ENCODE measurements around the gene ASAP2. TPM values are rescaled to one million over a fixed set of nuclear protein-coding genes. Genes with fewer than 3 reads are reported as not detected.

Gene ASAP2
- total RNA-seq, 1 experiment from 2014 or later: 14.3 TPM

- TF ChIP-seq ZNF532 (CRISPR knock-in tag; IDR thresholded peaks at IDR 0.05; ENCODE audit: borderline replicate concordance) (no peak), NR1H2 (CRISPR knock-in tag; IDR thresholded peaks at IDR 0.05) (no peak), RELA (CRISPR knock-in tag; IDR thresholded peaks at IDR 0.05; ENCODE audit: borderline replicate concordance) (no peak), ATF6 (CRISPR knock-in tag; IDR thresholded peaks at IDR 0.05) (no peak), TEAD4 (CRISPR knock-in tag; IDR thresholded peaks at IDR 0.05) (no peak), ZNF281 (CRISPR knock-in tag; IDR thresholded peaks at IDR 0.05) (no peak), TCF7 (CRISPR knock-in tag; IDR thresholded peaks at IDR 0.05; ENCODE audit: low read depth) (no peak), MYBL2 (CRISPR knock-in tag; IDR thresholded peaks at IDR 0.05) (no peak), HMGXB4 (CRISPR knock-in tag; IDR thresholded peaks at IDR 0.05) (peak; percentile 24; the same call in 1 of the 2 replicates), ZNF317 (CRISPR knock-in tag; IDR thresholded peaks at IDR 0.05; ENCODE audit: borderline replicate concordance, low read depth) (0 out of 2 replicates have a peak, but pooled peaks have one; percentile 23), JAZF1 (CRISPR knock-in tag; IDR thresholded peaks at IDR 0.05) (no peak), OVOL2 (CRISPR knock-in tag; IDR thresholded peaks at IDR 0.05; ENCODE audit: borderline replicate concordance) (no peak), TP53 (CRISPR knock-in tag; IDR thresholded peaks at IDR 0.05) (0 out of 2 replicates have a peak, but pooled peaks have one; percentile 56), PRDM15 (CRISPR knock-in tag; IDR thresholded peaks at IDR 0.05) (no peak), ZMAT4 (CRISPR knock-in tag; IDR thresholded peaks at IDR 0.05) (no peak), TEAD1 (CRISPR knock-in tag; IDR thresholded peaks at IDR 0.05) (no peak), IRF1 (CRISPR knock-in tag; IDR thresholded peaks at IDR 0.05) (no peak), PRRX2 (CRISPR knock-in tag; IDR thresholded peaks at IDR 0.05) (no peak), FOXP4 (CRISPR knock-in tag; IDR thresholded peaks at IDR 0.05) (peak; percentile 29; the same call in 1 of the 2 replicates), SMAD4 (CRISPR knock-in tag; IDR thresholded peaks at IDR 0.05) (no peak), CBFB (CRISPR knock-in tag; IDR thresholded peaks at IDR 0.05; ENCODE audit: low read depth) (0 out of 2 replicates have a peak, but pooled peaks have one; percentile 27)
These were observed 504 bp downstream of the ASAP2 start (continued) for GRCh38 chr2:9206991-9207640.

Data from WTC11 (cell line).